Type B pancreatic cell (in vitro differentiated cells): Measurements from ENCODE around the gene SLC23A2. TPM values are rescaled to one million over a fixed set of nuclear protein-coding genes. Genes with fewer than 3 reads are reported as not detected.
A peak's percentile ranks its signal among the peaks of the same experiment; 100 is the strongest.
"Not testable (repeated sequence)": the region's sequence is repeated elsewhere in the genome, so short reads cannot be mapped to it uniquely, and the experiment has no call there.

Experiments
- DNase-seq: peaks from one replicate; pipeline ENCODE4 v3.0.0; 2021; ENCODE audit warnings: mixed read lengths; ENCODE audit not compliant: unreplicated experiment; ENCODE audit errors: extremely low spot score
- H3K27ac Mint-ChIP-seq: 2 replicates; pipeline ENCODE4 v1.8.0; 2021; ENCODE audit warnings: mild to moderate bottlenecking, mixed read lengths
- H3K27me3 Mint-ChIP-seq: 2 replicates; pipeline ENCODE4 v1.8.0; 2021; ENCODE audit warnings: mixed read lengths
- H3K36me3 Mint-ChIP-seq: 2 replicates; pipeline ENCODE4 v1.8.0; 2021; ENCODE audit warnings: mixed read lengths
- H3K4me1 Mint-ChIP-seq: one replicate; pipeline ENCODE4 v1.8.0; 2021; ENCODE audit warnings: mixed read lengths; ENCODE audit not compliant: unreplicated experiment
- H3K4me3 Mint-ChIP-seq: 2 replicates; pipeline ENCODE4 v1.8.0; 2021; ENCODE audit warnings: mild to moderate bottlenecking, mixed read lengths
- H3K9me3 Mint-ChIP-seq: 2 replicates; pipeline ENCODE4 v1.8.0; 2021; ENCODE audit warnings: mixed read lengths
- total RNA-seq: library from RNA; stranded (reverse); gene quantifications from 2 replicates; pipeline ENCODE4 v1.2.1, GENCODE V29; 2021; ENCODE audit warnings: low replicate concordance
- TF ChIP-seq, protein P1 (sequence below): fragments of 200-600 bp; sonication (generic); conservative IDR thresholded peaks from 2 replicates; pipeline ENCODE4 v1.5.0; 2021; ENCODE audit warnings: antibody characterized with exemption, mild to moderate bottlenecking

SLC23A2 gene
- total RNA-seq, 1 donor from 2014 or later = 19.6 TPM

DNA sequence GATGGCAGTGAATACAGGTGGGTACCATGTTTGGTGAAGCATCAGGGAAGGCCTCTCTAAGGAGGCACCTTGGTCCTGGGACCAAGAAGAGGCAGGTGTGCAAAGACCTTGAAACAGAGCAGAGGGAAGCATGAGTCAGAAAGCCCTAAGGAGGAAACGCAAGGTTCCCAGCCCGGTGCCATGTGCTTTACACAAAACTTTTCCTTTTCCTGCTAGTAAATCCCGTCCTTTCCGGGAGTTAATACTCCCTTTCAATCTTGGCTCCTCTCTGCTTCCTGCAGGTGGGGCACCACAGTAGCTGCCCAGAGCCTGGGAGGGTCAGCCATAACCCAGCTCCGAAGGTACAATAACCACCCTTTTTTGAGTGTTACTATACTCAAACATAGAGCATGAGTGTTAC is 19.4 kb upstream of the SLC23A2 start:
- TF ChIP-seq, protein P1, sequence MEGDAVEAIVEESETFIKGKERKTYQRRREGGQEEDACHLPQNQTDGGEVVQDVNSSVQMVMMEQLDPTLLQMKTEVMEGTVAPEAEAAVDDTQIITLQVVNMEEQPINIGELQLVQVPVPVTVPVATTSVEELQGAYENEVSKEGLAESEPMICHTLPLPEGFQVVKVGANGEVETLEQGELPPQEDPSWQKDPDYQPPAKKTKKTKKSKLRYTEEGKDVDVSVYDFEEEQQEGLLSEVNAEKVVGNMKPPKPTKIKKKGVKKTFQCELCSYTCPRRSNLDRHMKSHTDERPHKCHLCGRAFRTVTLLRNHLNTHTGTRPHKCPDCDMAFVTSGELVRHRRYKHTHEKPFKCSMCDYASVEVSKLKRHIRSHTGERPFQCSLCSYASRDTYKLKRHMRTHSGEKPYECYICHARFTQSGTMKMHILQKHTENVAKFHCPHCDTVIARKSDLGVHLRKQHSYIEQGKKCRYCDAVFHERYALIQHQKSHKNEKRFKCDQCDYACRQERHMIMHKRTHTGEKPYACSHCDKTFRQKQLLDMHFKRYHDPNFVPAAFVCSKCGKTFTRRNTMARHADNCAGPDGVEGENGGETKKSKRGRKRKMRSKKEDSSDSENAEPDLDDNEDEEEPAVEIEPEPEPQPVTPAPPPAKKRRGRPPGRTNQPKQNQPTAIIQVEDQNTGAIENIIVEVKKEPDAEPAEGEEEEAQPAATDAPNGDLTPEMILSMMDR = no peak
- Mint-ChIP-seq H3K4me1 (no peaks in the 10 kb centered on the region), H3K9me3 (no peaks in the 10 kb centered on the region), H3K36me3 (peaks cover 4% of the 10 kb centered on the region), H3K27me3 (no peaks in the 10 kb centered on the region), H3K4me3 (no peak overlapping the region), H3K27ac (no peak overlapping the region)
- DNase-seq = no peak

DNA sequence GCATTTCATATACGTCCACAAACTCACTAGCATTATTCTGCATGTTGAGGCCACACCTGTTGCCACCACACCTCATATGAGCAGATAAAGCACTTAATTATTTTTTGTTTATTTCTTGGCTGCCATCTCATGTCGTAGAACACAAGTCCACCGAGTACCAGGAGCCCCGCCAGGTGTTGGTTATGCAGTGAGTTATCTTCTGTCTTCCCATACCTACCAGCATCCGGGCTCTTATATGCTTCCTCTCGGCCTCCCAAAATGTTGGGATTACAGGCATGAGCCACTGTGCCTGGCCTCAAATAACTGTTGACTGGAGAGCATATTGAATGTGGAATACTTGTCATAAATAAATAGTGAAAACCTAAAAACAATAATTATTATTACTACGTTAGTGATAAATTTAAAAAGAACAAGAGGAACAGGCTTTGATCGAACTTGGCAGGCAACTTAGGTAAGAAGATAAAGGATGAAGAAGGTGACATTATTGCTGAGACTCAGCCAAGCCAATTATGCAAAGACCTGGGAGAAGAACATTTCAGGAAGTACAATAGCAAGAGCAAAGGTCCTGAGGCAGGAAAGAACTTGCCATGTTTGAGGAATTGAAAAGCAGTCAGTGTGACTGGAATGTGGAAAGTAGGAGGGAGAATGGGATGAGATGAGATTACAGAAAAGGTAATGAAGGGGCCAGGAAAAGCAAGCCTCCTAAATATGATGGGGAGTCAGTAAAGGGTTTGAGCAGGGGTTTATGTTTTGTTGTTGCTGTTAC is 12.6 kb upstream of the SLC23A2 start:
- Mint-ChIP-seq H3K4me3 (no peak overlapping the region), H3K27me3 (peaks cover 2% of the 10 kb centered on the region), H3K4me1 (no peaks in the 10 kb centered on the region), H3K27ac (no peak overlapping the region), H3K9me3 (no peaks in the 10 kb centered on the region), H3K36me3 (no peaks in the 10 kb centered on the region)
- no peak for DNase-seq
- TF ChIP-seq, protein P1 = no peak

DNA sequence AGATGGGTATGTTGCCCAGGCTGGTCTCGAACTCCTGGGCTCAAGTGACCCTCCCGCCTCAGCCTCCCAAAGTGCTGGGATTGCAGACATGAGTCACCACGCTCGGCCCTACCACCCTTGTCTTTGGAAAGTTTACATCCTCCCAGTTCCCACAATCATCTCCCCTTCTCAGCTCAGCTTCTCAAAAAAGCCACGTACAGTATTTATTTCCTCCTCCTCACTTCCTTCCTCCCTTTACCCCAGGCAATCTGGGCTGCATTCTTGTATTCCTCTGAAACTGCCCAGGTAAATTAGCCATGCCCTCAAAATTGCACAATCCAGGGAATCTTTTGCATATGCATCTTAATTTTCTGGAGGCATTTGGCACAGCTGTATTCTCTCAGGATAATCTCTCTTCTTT is 7.4 kb upstream of the SLC23A2 start:
- no peaks in the 10 kb centered on the region for H3K36me3 Mint-ChIP-seq
- DNase-seq = no peak
- peak overlapping the region; percentile 7 for H3K4me3 Mint-ChIP-seq
- peaks cover 13% of the 10 kb centered on the region for H3K27me3 Mint-ChIP-seq
- H3K4me1 Mint-ChIP-seq = peaks cover 5% of the 10 kb centered on the region
- H3K27ac Mint-ChIP-seq = peak overlapping the region; percentile 37
- TF ChIP-seq, protein P1 = no peak
- no peaks in the 10 kb centered on the region for H3K9me3 Mint-ChIP-seq

DNA sequence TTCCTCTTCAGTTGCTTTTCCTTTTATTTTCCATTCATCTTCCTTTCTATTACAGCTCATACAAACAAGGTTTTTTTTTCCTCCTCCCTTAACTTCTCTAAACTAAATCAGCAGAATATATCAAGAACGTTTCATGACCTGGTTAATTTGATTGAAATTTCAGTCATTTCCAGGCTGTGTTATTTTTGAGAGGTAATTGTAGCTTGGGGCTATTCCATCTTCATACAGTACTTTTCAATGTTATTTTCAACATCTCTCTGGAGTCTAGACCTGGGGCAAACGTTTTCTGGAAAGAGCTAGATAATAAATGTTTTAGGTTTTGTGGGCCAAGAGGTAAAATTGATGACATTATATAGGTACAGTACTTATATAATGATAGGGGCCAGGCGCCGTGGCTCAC is 4.0 kb upstream of the SLC23A2 start:
- Mint-ChIP-seq H3K36me3 (no peaks in the 10 kb centered on the region), H3K27ac (no peak overlapping the region), H3K4me1 (peaks cover 17% of the 10 kb centered on the region), H3K27me3 (peaks cover 33% of the 10 kb centered on the region), H3K9me3 (no peaks in the 10 kb centered on the region), H3K4me3 (no peak overlapping the region)
- no peak for DNase-seq
- TF ChIP-seq, protein P1 = no peak

DNA sequence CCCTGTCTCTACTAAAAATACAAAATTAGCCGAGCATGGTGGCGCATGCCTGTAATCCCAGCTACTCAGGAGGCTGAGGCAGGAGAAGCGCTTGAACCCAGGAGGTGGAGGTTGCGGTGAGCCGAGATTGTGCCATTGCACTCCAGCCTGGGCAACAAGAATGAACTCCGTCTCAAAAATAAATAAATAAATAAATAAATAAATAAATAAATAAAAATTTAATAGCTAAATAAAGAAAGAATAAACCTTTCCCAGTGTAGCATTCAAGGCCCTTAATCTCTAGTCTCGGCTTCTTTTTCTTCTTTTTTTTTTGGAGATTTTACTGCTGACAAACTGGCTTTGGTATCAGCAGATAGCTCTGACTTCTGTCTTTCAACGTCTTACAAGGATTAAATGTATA is 3.5 kb upstream of the SLC23A2 start:
- H3K27ac Mint-ChIP-seq, H3K9me3 Mint-ChIP-seq, H3K36me3 Mint-ChIP-seq, DNase-seq, H3K4me3 Mint-ChIP-seq: not testable (repeated sequence)
- H3K4me1 Mint-ChIP-seq = peaks cover 22% of the 10 kb centered on the region
- peaks cover 36% of the 10 kb centered on the region for H3K27me3 Mint-ChIP-seq

DNA sequence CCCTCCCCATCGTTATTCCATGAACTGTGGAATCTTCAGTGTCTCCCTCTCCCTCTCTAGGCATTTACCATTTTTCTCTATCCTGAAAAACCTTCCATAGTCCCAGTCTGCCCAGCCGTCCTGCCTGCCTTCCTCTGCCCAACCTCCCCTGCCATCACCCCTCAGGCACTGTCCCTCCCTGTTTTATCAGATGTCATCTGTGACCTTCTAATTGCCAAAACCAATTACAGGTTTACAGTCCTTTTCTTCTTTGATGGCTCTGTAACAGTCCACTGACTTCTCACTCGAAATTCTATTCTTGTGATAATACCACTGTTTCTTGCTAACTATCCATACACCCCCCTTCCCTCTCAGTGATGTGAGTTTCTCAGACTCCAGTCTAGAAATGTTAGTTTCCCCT is 2.3 kb upstream of the SLC23A2 start:
- no peaks in the 10 kb centered on the region for H3K9me3 Mint-ChIP-seq
- H3K4me1 Mint-ChIP-seq = peaks cover 23% of the 10 kb centered on the region
- peaks cover 34% of the 10 kb centered on the region for H3K27me3 Mint-ChIP-seq
- no peak for DNase-seq
- H3K36me3 Mint-ChIP-seq = no peaks in the 10 kb centered on the region
- peak overlapping the region; percentile 72 for H3K4me3 Mint-ChIP-seq
- H3K27ac Mint-ChIP-seq = no peak overlapping the region
- TF ChIP-seq, protein P1 = no peak
